HepG2 (cell line): ENCODE results near the gene AHSG. TPM values are rescaled to one million over a fixed set of nuclear protein-coding genes. Genes with fewer than 3 reads are reported as not detected.

Experiments
- ARNTL ChIP-seq: sonication (generic); formaldehyde crosslinking; IDR thresholded peaks from 2 replicates; pipeline ENCODE4 v1.4.0; 2020; ENCODE audit warnings: mild to moderate bottlenecking, missing genetic modification reagents
- CBX2 ChIP-seq, 2 experiments: fragments of 200-600 bp in 1 of 2; sonication (generic); formaldehyde crosslinking in 1 of 2; IDR thresholded peaks; 2 replicates each; pipeline versions ENCODE4 v1.7.0 to v1.8.1; 2018 to 2022; ENCODE audit warnings: low read depth in 2 of 2, low read length in 1 of 2, mild to moderate bottlenecking in 1 of 2, missing genetic modification reagents in 1 of 2
- DPF2 ChIP-seq: sonication (generic); formaldehyde crosslinking; IDR thresholded peaks from 2 replicates; pipeline ENCODE4 v1.4.0; 2020; ENCODE audit warnings: mild to moderate bottlenecking, low read depth, missing genetic modification reagents, borderline replicate concordance
- ETV5 ChIP-seq: IDR thresholded peaks from 2 replicates; pipeline ENCODE4 v1.6.1; 2018; ENCODE audit warnings: missing biosample characterization, missing genetic modification reagents, inconsistent platforms, borderline replicate concordance
- FOXP1 ChIP-seq, 2 experiments: fragments of 450-650 bp in 1 of 2; IDR thresholded peaks; 2 replicates each; pipeline ENCODE4 v1.6.1; 2017 to 2018; ENCODE audit warnings: antibody characterized with exemption in 1 of 2
- GLI4 ChIP-seq: sonication (generic); formaldehyde crosslinking; IDR thresholded peaks from 2 replicates; pipeline ENCODE4 v1.5.1; 2020; ENCODE audit warnings: missing genetic modification reagents, mild to moderate bottlenecking, moderate library complexity, borderline replicate concordance
- HOXA5 ChIP-seq: sonication (generic); formaldehyde crosslinking; IDR thresholded peaks from 2 replicates; pipeline ENCODE4 v1.4.0; 2020; ENCODE audit warnings: missing genetic modification reagents
- POLR2A ChIP-seq, 2 experiments: IDR thresholded peaks; 2 replicates each; pipeline ENCODE4 v1.6.1; 2011; ENCODE audit warnings: low read depth in 2 of 2, low read length in 2 of 2, mild to moderate bottlenecking in 1 of 2, moderate library complexity in 1 of 2; ENCODE audit not compliant: insufficient read depth in 1 of 2
- RXRA ChIP-seq: sonication (generic); formaldehyde crosslinking; IDR thresholded peaks from 2 replicates; pipeline ENCODE4 v1.5.1; 2020; ENCODE audit warnings: missing genetic modification reagents
- ZBTB42 ChIP-seq: sonication (generic); formaldehyde crosslinking; IDR thresholded peaks from 2 replicates; pipeline ENCODE4 v1.5.0; 2020; ENCODE audit warnings: mild to moderate bottlenecking, missing genetic modification reagents
- ZFP90 ChIP-seq: sonication (generic); formaldehyde crosslinking; IDR thresholded peaks from 2 replicates; pipeline ENCODE4 v1.8.0; 2022; ENCODE audit warnings: missing genetic modification reagents, mild to moderate bottlenecking, inconsistent platforms, borderline replicate concordance
- ZNF296 ChIP-seq: sonication (generic); formaldehyde crosslinking; conservative IDR thresholded peaks from 2 replicates; pipeline ENCODE4 v1.5.0; 2020; ENCODE audit warnings: mild to moderate bottlenecking, missing genetic modification reagents
- ZNF552 ChIP-seq: sonication (generic); formaldehyde crosslinking; IDR thresholded peaks from 2 replicates; pipeline ENCODE4 v1.9.0; 2022; ENCODE audit warnings: missing genetic modification reagents, mild to moderate bottlenecking, borderline replicate concordance
- ZNF703 ChIP-seq: sonication (generic); formaldehyde crosslinking; IDR thresholded peaks from 2 replicates; pipeline ENCODE4 v1.5.1; 2020; ENCODE audit warnings: missing genetic modification reagents, mild to moderate bottlenecking, moderate library complexity, borderline replicate concordance
- polyA plus RNA-seq, 8 experiments: library from polyadenylated mRNA; depleted of rRNA in 3 of 8; stranded (reverse) in 7 of 8; unstranded in 1 of 8; fragments of >200 nt; fragmentation: Illumina TruSeq in 4 of 8; extraction: Trizol in 4 of 8; gene quantifications; 2 replicates each; pipeline versions ENCODE4 v1.2.1 to v1.2.3, GENCODE V29; 2011 to 2016; ENCODE audit warnings: low read depth in 4 of 8, missing spikeins in 1 of 8, mixed read lengths in 1 of 8; ENCODE audit not compliant: insufficient read depth in 1 of 8
- total RNA-seq, 5 experiments: library from RNA; depleted of rRNA; stranded (reverse); fragments of >200 nt; fragmentation: Illumina TruSeq; extraction: Trizol; gene quantifications; 2 replicates each; pipeline ENCODE4 v1.2.3, GENCODE V29; 2016; ENCODE audit warnings: low read depth in 1 of 5
- TF ChIP-seq, protein P1 (sequence below): sonication (generic); formaldehyde crosslinking; IDR thresholded peaks from 2 replicates; pipeline ENCODE4 v1.4.0; 2020; ENCODE audit warnings: mild to moderate bottlenecking, low read depth, missing genetic modification reagents
- TF ChIP-seq, protein P2 (sequence below): sonication (generic); formaldehyde crosslinking; IDR thresholded peaks from 2 replicates; pipeline ENCODE4 v1.4.0; 2020; ENCODE audit warnings: missing genetic modification reagents
- TF ChIP-seq, protein P3 (sequence below): sonication (generic); formaldehyde crosslinking; IDR thresholded peaks from 2 replicates; pipeline ENCODE4 v1.4.0; 2020; ENCODE audit warnings: missing genetic modification reagents
- TF ChIP-seq, protein P4 (sequence below): IDR thresholded peaks from 2 replicates; pipeline ENCODE4 v1.6.1; 2012; ENCODE audit warnings: low read length, improper control_type of control experiment

AHSG gene
- total and polyA plus RNA-seq, 2 of the 13 experiments (the other 11 are each of a cell fraction or from before 2014, with no cell fraction given) = 2,043 to 19,152 TPM

DNA sequence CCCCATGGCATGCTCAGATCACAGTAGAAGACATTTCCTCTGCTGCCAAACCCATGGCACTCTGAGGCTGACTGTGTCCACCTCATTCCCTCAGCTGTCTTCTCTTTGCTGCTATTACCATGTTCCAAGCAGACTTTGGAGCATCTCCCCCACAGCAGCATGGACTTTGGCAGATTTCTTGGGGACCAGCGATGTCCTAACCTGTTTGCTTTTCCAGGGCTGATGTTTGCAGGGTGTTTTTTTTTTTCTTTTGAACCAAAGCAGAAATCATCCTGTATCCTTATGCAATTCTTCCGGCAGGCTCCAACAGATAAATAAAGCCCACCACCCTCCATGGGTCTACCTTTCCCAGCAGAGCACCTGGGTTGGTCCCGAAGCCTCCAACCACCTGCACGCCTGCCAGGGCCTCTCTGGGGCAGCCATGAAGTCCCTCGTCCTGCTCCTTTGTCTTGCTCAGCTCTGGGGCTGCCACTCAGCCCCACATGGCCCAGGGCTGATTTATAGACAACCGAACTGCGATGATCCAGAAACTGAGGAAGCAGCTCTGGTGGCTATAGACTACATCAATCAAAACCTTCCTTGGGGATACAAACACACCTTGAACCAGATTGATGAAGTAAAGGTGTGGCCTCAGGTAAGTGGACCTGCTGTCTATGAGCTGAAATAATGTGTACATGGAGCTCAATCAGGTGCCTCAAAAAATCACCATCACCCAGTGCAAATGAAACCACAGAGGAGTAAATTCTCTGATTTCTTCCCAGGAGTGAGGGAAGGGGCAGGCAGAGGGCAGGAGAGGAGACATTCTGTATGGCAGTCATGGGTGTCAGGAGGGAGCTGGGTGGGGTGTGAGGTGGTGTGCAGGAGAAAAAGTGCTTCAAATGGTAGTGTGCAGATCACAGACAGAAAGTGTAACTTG is at the start of gene AHSG (continued):
- TF ChIP-seq DPF2 (CRISPR knock-in tag) (peak; percentile 94), GLI4 (peak; percentile 76; the same call in 1 of the 2 replicates), FOXP1 (IDR thresholded peaks at IDR 0.05) (0 out of 2 replicates have a peak, but pooled peaks have one; percentile 57), FOXP1 (CRISPR knock-in tag; IDR thresholded peaks at IDR 0.05) (peak; percentile 89), CBX2 (IDR thresholded peaks at IDR 0.05; ENCODE audit: low read depth, low read length) (no peak), CBX2 (CRISPR knock-in tag; IDR thresholded peaks at IDR 0.05; ENCODE audit: low read depth) (no peak; the same call in 1 of the 2 replicates), ZBTB42 (CRISPR knock-in tag) (no peak), ARNTL (peak; percentile 86), HOXA5 (peak; percentile 91), RXRA (peak; percentile 83), POLR2A (IDR thresholded peaks at IDR 0.05; ENCODE audit: insufficient read depth in 1 of 2, low read depth in 2 of 2, low read length in 2 of 2) (peak; percentile 76 to 96), ZNF296 (CRISPR knock-in tag) (no peak), ZFP90 (CRISPR knock-in tag) (peak; percentile 64; the same call in 1 of the 2 replicates), ETV5 (CRISPR knock-in tag) (peak; percentile 99), ZNF703 (CRISPR knock-in tag) (peak; percentile 93), ZNF552 (0 out of 2 replicates have a peak, but pooled peaks have one; percentile 21)
- TF ChIP-seq, protein P1, sequence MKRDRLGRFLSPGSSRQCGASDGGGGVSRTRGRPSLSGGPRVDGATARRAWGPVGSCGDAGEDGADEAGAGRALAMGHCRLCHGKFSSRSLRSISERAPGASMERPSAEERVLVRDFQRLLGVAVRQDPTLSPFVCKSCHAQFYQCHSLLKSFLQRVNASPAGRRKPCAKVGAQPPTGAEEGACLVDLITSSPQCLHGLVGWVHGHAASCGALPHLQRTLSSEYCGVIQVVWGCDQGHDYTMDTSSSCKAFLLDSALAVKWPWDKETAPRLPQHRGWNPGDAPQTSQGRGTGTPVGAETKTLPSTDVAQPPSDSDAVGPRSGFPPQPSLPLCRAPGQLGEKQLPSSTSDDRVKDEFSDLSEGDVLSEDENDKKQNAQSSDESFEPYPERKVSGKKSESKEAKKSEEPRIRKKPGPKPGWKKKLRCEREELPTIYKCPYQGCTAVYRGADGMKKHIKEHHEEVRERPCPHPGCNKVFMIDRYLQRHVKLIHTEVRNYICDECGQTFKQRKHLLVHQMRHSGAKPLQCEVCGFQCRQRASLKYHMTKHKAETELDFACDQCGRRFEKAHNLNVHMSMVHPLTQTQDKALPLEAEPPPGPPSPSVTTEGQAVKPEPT (CRISPR knock-in tag) = peak; percentile 87
- TF ChIP-seq, protein P2, sequence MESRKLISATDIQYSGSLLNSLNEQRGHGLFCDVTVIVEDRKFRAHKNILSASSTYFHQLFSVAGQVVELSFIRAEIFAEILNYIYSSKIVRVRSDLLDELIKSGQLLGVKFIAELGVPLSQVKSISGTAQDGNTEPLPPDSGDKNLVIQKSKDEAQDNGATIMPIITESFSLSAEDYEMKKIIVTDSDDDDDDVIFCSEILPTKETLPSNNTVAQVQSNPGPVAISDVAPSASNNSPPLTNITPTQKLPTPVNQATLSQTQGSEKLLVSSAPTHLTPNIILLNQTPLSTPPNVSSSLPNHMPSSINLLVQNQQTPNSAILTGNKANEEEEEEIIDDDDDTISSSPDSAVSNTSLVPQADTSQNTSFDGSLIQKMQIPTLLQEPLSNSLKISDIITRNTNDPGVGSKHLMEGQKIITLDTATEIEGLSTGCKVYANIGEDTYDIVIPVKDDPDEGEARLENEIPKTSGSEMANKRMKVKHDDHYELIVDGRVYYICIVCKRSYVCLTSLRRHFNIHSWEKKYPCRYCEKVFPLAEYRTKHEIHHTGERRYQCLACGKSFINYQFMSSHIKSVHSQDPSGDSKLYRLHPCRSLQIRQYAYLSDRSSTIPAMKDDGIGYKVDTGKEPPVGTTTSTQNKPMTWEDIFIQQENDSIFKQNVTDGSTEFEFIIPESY (CRISPR knock-in tag) = peak; percentile 59; the same call in 1 of the 2 replicates
- TF ChIP-seq, protein P3, sequence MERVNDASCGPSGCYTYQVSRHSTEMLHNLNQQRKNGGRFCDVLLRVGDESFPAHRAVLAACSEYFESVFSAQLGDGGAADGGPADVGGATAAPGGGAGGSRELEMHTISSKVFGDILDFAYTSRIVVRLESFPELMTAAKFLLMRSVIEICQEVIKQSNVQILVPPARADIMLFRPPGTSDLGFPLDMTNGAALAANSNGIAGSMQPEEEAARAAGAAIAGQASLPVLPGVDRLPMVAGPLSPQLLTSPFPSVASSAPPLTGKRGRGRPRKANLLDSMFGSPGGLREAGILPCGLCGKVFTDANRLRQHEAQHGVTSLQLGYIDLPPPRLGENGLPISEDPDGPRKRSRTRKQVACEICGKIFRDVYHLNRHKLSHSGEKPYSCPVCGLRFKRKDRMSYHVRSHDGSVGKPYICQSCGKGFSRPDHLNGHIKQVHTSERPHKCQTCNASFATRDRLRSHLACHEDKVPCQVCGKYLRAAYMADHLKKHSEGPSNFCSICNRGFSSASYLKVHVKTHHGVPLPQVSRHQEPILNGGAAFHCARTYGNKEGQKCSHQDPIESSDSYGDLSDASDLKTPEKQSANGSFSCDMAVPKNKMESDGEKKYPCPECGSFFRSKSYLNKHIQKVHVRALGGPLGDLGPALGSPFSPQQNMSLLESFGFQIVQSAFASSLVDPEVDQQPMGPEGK (CRISPR knock-in tag) = peak; percentile 88
- TF ChIP-seq, protein P4, sequence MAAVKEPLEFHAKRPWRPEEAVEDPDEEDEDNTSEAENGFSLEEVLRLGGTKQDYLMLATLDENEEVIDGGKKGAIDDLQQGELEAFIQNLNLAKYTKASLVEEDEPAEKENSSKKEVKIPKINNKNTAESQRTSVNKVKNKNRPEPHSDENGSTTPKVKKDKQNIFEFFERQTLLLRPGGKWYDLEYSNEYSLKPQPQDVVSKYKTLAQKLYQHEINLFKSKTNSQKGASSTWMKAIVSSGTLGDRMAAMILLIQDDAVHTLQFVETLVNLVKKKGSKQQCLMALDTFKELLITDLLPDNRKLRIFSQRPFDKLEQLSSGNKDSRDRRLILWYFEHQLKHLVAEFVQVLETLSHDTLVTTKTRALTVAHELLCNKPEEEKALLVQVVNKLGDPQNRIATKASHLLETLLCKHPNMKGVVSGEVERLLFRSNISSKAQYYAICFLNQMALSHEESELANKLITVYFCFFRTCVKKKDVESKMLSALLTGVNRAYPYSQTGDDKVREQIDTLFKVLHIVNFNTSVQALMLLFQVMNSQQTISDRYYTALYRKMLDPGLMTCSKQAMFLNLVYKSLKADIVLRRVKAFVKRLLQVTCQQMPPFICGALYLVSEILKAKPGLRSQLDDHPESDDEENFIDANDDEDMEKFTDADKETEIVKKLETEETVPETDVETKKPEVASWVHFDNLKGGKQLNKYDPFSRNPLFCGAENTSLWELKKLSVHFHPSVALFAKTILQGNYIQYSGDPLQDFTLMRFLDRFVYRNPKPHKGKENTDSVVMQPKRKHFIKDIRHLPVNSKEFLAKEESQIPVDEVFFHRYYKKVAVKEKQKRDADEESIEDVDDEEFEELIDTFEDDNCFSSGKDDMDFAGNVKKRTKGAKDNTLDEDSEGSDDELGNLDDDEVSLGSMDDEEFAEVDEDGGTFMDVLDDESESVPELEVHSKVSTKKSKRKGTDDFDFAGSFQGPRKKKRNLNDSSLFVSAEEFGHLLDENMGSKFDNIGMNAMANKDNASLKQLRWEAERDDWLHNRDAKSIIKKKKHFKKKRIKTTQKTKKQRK = no peak
